CD4-positive, alpha-beta T cell treated with Interleukin-10 for 1 hour (primary cell): ENCODE data around the gene TNFRSF11A.

ENCODE experiments used
- DNase-seq: peaks from one replicate; pipeline ENCODE4 v3.0.0-alpha.2; 2020

The TNFRSF11A gene

DNA sequence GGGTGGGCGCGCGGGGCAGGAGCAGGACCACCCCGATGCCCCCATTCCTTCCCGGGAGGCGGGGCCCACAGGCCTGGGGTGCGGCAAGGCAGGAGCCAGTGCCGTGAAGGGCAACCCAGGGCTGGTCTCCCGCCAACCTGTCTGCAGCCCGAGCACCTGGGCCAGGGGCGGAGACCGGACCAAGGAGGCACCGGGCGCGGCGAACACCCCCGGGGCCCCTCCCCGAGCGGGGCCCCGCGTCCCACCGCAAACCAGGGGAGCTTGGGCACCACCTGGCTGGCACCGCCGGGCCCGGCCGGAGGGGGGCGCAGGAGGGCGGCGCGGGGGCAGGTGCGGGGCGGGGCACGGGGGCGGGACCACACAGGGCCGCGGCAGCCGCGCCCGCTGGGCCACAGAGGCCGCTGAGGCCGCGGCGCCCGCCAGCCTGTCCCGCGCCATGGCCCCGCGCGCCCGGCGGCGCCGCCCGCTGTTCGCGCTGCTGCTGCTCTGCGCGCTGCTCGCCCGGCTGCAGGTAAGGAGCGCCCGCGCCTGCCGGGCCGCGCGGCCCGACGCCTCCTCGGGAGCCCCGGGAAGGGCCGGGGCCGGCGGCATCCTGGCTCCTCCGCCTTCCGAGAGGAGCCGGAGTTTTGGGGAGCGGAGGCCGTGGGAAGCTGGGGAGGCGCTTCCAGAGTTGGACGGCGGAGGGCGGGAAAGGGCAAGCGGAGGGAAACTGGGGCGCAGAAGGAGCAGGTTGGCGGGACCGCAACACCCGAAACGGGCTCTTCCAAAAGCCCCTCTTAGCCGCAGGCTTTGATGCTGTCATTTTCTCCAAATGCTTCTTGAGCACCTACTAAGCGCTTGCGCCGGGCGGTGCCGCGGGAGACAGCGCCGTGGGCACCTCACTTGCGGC is at the start of gene TNFRSF11A:
Gene TNFRSF11A, plus strand, starts transcription at position 394 of the 889 bp plus-strand sequence. Its CDS starts 43 bp downstream, at position 437.
- DNase-seq: peak; percentile 63

DNA sequence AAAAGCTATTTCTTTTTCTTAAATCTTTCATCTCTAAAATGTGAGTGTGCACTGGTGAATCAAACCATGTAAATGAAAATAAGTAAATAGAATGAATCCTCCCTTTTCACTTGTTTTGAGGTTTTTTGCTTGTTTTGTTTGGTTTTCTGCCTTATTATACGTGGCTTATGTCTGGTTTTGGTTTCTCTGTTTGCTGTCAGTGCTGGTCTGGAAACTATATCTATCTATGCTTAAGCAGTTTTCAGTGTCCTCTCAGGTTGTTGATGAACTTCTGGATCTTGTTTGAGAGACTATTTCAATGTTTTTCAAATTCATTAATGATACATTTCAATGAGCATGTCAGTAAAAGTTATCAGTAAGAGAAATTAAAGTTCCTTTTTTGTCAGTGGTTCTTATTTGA is 48.1 kb upstream of the TNFRSF11A start:
- no peak for DNase-seq

DNA sequence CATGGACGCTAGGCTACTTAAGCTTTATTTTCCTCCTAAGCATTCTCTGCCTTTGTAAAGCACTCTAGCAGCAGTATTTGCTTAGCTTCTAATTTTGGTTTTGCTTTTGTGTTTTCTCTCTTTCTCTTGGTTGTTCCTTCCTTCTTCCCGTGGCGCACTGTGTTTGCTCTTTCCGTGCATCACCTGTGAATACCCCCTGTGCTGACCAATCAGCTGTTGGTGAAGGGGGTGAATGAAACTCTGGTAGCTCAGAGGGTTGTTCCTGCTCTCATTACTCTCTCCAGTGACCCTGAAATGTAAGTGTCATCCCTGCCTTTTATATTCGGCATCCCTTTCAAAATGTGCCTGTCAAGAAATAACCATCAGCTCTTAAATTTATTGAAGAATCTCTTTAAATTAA is 45.5 kb upstream of the TNFRSF11A start:
- DNase-seq: no peak

DNA sequence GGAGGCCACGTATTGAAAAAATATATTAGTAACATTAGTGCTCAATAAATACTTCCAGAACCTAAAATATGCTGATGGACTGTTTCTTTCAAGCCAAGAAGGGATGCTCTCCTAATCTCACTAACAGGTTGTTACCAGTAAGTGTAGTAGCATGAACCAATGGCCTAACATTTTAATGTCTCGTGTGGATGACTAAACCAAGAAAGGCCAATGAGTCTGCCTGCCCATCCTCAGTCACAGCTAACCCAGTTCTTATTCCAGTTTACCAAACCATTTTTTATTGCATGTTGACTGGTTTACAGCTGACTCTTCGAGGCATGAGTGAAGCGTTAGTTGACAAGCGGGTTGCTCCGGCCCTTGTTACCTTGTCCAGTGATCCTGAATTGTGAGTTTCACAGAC is 45.1 kb upstream of the TNFRSF11A start:
- no peak for DNase-seq

DNA sequence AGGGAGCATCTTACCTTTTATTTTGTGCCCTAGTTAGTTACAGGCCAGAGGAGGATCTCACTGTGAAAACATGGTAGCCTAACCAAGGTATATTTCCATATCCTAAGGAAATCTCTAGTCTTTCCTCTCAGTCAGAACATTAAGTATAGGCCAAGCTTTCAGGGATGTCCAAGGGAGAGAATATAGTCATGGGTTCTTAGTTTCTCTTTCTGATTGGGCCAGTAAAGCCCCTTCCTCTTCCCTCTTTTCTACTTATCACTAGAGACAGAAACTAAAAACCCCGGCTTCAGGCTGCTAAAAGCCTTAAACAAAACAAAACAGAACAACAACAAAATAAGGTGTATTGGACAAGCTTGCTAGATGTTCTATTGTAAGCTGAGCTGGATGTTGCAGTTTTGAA is 44.3 kb upstream of the TNFRSF11A start:
- no peak for DNase-seq

DNA sequence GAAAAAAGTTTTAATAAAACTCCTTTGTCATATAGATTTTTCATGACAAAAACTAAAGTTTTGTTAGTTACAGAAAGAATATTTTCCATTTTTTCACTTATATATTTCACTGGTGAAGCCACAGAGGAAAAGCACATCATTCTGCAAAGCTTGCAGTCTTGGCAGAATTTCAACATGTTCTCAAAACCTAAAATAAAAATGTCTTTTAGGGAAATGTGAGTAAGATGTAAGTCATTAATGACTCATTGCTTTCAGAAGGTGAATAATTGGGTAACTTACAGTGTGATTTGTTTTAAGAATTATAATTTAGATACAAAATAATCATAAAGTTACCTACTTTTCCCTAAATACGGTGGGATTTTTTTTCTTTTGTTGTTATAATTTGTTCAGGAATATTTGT is 43.4 kb upstream of the TNFRSF11A start:
- DNase-seq: no peak

DNA sequence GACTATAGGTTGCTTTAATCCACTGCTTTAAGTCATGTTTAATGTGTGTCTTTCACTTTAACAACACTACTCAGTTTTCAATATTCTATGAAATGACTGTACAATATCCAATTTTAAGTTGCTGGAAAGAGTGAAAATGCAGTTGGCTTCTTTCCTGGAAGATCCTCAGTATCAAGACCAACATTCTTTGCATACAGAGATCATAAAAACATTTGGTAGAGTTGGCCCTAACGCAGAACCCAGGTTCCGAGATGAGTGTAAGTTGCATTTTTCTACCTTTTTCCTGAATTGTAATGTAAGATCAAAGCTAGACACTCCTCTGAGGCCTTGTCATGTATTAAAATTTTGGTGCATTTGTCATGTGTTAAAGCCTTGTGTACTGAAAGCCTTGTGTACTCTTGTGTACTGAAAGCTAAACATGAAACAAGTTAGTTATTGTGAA is 42.9 kb upstream of the TNFRSF11A start:
- no peak for DNase-seq

DNA sequence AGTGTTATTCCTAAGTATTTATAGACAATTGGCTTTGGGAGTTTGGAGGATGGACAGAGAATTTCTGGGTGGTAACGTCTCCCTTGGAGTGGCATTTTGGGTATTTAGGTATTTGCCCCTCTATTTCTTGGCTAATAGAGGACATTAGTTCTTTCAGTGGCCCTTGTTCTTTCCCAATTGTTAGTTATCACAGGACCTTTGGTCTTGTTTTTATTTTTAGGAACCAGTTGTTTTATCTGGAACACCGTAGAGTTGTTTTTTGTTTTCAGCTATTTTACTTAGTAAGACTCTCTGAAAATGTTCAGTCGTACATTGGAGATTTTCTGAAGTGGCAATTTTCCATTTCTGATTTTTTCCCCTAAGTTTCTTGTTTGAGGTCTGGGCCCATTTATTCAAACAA is 40.5 kb upstream of the TNFRSF11A start:
- DNase-seq: no peak

DNA sequence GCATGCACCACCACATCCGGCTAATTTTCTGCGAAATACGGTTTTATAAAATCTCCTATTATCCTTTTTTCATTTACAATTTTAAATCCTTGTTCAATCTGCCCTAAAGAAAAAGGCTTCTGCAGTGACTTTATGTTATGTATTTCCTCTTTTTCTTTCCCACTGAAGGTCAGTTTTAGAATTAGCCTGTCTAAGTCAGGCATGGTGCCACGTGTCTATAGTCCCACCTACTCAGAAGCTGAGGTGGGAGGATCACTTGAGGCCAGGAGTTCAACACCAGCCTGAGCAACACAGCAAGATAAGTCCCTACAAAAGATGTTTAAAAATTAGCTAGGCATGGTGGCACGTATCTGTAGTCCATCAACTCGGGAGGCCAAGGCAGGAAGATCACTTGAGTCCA is 39.8 kb upstream of the TNFRSF11A start:
- no peak for DNase-seq

DNA sequence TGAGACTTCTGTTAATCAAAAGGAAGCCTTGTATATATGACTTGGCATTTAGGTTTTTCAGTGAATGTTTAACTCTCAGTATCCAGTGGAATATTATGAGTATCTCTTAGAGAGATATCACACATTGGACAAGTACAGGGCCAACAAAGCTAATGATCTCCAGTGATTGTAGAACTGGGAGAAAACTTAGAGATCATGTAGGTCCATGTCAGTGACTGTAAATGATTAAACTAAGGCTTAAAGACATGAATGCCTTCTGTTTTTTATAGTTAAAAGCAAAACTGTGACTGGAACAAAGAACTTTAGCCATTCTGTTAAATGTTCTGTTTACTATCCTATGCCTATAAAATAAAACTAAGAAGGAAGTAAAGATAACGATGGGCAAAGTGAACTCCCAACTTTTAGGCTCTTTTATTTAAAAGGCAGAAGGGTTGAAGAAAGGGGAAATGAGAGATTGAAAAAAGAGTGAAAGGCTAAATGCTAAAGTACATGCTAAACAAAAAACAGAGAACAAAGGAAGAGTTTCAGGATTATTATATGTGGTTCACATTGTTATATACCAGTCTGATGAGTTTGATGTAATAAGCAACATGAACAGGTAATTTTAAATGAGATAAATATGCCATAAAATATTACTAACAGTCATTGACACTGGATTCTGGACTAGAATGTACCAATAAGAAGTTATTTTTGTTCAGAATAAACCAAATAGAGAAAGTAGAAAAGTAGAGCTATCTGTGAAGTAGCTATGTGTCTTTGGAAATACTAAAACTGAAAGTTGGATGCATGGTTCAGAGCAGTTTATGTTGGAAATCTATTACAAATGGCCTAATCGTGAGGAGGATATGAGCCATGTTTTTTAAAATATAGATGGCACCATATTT is 37.1 kb upstream of the TNFRSF11A start:
- DNase-seq: no peak

DNA sequence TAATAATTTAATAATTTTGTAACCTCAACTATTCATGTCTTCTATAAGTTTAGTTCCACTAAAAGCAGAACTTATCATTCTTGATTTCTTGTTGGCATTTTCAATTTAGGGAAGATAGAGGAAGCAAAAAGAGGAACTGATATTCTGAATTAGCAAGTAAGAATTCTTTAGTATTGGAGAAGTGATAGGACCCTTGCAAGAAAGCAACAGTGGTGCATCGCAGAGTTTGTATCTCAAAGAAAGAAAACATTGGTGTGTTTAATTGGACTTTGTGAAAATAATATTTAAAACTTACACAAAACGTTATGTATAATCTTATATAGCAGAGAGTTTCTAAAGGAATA is 36.5 kb upstream of the TNFRSF11A start:
- no peak for DNase-seq

DNA sequence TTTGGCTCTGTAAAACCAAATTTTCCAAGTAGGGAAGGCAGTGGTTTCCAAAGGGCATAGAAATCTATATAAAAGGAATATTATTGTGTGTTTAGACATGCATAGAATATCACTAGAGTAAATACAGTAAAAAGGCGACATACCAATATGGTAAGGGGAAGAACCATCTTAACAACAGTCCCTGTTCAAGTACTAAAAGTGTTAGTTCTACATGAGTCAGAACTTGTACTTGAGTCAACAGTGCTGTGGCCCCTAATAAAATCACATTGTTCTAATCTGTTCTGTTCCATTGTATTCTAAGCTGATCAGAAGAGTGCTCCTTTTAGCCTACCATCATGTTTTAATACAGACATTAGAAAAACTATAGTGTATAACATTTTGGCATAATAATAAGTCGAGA is 36.1 kb upstream of the TNFRSF11A start:
- DNase-seq: no peak

DNA sequence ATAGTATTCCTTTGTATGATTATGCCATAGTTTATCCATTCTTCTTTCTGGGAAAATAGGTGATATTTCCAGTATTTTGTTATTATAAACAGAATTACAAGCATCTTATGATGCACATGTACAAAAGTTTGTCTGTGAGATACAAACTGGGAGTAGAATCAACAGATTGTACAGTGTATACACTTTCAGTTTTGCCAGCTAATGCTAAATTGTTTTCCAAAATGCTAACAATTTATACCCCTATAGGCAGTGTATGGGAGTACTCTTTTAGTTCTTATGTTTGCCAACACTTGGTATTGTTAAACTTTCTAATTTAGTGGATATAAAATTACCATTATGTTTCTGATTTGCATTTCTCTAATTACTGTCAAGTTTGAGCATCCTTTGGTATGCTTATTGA is 31.0 kb upstream of the TNFRSF11A start:
- DNase-seq: no peak

DNA sequence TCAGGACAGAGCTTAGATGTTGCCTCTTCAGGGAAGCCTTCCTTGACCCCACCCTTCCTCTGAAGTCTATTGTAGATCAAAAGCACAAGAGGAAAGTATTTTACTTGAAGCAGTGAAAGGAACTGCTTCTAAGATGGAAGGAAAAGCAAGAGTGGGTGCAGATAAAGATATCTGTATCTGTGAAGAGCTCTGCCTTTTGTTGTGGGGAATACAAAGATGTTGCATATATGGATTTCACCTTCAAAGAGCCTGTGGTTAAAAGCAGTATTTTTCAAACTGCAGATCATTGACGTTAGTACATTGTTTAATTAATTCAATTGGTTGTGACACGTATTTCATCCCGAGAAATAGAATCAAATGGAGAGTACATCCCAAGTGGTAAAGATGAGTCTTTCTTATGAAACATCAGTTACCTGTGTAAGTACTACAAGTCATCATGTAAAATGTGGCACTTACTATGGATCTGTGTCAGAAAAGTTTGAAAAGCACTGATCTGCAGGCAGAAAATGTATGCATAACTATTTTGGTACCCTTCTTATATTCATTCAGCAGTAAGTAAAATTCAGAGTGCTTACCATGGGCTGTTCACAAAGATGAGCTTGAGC is 24.6 kb upstream of the TNFRSF11A start:
- no peak for DNase-seq

DNA sequence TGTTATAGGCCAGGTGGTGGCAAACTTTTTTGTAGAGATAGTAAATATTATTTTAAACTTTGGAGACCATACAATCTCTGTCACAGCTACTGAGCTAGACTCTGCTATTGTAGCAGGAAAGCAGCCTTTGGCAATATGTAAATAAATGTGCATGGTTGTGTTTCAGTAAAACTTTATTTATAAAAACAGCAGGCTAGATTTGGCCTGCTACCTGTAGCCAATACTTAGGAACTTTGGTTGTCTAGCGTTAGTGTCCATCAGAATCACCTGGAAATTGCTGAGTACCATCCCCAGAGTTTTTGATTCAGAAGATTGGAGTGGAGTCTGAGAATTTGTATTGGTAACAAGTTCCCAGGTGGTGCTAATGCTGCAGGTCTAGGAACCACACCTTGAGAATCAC is 23.8 kb upstream of the TNFRSF11A start:
- no peak for DNase-seq

DNA sequence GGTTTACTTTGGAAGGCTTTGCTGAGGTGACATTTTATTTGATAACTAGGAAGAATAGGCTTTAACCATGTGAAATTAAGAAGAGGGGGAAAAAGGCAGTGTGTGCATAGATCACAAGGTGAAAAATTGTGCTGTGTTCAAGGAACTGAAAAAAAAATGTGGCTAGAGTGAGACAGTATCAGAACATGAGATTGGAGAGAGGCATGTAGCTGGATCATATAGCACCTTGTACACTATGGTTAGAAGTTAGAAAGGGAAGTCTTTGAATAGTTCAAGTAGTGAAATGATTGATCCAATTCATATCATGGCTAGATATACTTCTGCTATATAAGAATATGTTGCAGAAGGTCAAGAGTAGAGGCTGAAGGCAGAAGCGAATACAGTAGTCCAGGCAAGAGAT is 12.3 kb upstream of the TNFRSF11A start:
- DNase-seq: no peak

DNA sequence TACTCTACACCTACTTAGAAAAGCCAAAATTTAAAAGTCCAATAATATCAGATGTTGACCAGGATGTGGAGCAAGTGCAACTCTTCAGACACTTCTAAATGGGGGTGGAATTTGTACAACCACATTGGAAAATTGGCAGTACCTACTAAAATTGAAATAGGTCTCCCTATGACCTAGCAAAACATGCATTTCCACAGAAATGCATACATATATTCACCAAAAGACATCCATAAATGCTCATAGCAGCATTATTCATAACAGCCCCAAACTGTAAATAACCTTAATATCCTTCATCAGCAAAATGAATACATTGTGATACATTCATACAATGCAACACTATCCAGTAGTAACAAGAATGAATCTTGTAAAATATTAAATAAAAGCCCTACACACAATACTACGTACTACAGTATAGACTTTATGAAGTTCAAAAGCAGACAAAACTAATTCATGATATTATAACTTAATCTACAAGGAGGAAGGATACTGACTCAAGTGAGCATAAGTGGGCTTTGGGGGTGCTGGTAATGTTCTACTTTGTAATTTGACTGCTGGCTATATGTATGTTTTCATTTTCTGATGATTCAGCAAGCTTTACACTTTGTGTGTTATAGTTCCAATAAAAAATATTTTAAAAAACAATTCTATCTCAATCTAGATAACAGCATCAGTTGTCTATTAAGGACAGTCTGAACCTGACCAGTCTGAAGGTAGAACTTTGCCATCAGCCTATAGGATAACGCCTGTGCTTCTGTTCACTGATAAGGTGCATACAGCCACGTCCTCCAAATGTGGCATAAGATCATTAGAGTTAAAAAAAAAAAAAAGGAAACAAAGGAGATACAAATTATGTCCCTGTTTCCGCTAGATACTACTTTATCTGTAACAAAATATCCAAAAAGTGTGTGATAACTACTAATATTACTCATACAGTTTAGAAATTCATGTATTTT is 6.6 kb upstream of the TNFRSF11A start:
- no peak for DNase-seq

DNA sequence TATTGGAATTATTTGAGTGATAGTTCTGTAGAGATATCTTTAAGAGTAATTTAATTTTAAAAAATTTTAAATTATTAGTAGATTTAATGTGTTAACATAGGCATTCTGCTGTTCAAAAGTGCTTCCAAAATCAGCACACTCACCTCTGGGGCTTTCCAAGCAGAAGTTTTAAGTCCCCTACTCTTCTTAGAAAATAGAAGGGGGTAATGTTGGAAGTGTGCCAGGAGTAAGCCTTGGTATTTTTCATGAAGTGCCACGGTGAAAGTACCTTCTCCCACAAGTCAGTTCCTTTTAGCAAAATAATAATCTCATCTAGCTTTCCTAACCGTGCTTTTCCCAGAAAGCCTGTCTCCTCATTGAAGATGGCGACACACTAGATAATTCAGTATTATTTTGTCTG is 3.9 kb upstream of the TNFRSF11A start:
- DNase-seq: no peak

DNA sequence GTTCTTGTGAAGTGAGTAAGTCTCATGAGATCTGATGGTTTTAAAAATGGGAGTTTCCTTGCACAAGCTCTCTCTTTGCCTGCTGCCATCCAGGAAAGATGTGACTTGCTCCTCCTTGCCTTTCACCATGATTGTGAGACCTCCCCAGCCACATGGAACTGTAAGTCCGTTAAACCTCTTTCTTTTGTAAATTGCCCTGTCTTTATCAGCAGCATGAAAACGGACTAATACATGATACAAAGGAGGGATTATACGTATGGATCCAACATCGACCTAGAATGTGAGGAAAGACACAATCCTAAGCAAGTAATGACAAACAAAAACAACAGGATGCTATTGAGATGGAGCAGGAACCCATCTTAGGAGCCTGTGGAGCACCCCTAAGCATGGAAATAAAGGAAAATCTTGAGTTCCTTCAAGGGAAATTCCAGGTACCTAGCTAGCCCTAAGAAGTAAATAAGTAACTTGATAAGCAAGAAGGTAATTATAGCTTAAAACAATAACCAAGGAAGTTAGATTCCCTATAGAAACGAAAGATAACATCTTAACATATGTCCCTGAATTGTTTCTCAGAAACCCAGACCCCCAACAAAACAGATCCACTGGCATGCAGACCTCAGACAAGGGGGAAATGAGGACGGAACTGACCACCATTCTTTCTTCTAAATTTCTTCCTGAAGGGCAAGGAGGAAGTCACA is 1.5 kb upstream of the TNFRSF11A start:
- DNase-seq: no peak

DNA sequence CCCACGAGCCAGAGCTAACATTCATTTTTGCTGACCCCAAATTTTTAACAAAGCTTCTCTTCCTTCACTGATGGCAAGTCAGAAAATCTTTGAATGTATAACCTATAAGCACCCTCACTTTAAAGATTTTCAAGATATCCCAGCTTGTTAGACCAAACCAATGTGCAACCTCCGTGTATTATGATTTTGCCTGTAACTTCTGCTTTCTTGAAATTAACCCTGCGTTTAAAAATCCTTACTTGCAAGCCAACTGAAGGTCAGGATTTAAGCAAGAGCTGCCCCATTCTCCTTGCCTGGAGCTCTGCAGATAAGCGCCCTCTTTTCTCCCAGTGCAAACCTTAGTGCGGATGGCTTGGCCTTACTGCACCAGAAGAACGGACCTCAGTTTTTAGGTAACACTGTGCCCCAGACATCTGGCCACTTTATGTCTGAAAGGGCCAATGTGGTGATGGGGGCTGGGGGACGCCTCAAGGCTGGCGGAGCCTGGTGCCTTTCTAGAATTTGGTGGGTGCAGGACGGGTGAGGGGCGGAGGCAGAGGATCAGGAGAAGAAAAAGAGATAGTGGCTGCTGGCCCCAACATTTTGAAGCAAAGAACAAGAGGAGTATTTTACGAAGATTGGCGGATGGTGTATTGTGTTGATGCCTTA is 805 bp upstream of the TNFRSF11A start:
- no peak for DNase-seq
